ENCODE data around the gene VGLL4. TPM values are rescaled to one million over a fixed set of nuclear protein-coding genes. Genes with fewer than 3 reads are reported as not detected.
A peak's percentile ranks its signal among the peaks of the same experiment; 100 is the strongest.

VGLL4 gene
- total RNA-seq, 1 experiment from 2014 or later: 42.1 TPM

DNA sequence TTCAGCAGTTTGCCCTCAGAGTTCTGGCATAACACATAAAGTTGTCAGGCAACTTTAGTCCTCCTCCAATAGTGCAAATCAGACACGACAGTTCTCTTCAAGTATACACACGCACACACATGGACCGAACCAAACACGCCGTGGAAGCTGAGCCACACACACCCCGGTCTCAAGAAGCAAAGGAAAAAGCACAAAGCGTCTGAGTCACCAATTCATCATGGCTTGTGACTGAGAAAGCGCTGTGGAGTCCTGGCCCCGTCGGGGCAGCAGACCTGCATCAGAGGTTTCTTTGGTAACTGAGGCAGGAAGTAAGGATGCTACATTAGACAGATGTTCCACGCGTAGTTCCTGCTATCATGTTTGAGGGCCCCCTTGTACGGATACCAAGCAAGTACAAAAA is 85.7 kb downstream of the VGLL4 start:
- no peaks in the 10 kb centered on the region for H3K23me2 ChIP-seq (ENCODE audit: insufficient read length, low read depth, low read length, poor library complexity, severe bottlenecking)
- H2BK20ac ChIP-seq (ENCODE audit: low read depth, low read length, poor library complexity, severe bottlenecking): no peak overlapping the region
- no peak overlapping the region for H3K18ac ChIP-seq (ENCODE audit: insufficient read length, low read depth, low read length)
- no peak overlapping the region for H3T11ph ChIP-seq (ENCODE audit: low read length)
- peaks cover 2 to 43% (median 23%) of the 10 kb centered on the region in 3 experiments; a peak in 6 of 7 replicates for H3K36me3 Mint-ChIP-seq (ENCODE audit: insufficient read depth in 1 of 3, low read depth in 3 of 3)
- no peak overlapping the region for H2AK5ac ChIP-seq (ENCODE audit: insufficient read length, low read length)
- no peaks in the 10 kb centered on the region for H3K9me3 ChIP-seq (ENCODE audit: control insufficient read depth, low read depth, low read length)
- no CpG with 5 or more reads among the region's 13 CpGs for WGBS (ENCODE audit: extremely low coverage, insufficient read length, low lambda C conversion rate)
- no peaks in the 10 kb centered on the region for H3K79me2 ChIP-seq (ENCODE audit: insufficient read depth, low read length)
- H3K27ac Mint-ChIP-seq: peak overlapping the region in 2 of 3 experiments; percentile 35 to 42; a peak in 6 of 7 replicates
- H3K56ac ChIP-seq (ENCODE audit: insufficient read length, low read depth, low read length): no peak overlapping the region
- no peak for DNase-seq
- no peak overlapping the region for H2AFZ ChIP-seq (ENCODE audit: low read length)
- H3K23ac ChIP-seq (ENCODE audit: insufficient read length, low read depth, low read length): no peak overlapping the region
- TF ChIP-seq CTCF (conservative IDR thresholded peaks at IDR 0.05): no peak
- no peak overlapping the region for H2BK120ac ChIP-seq (ENCODE audit: low read depth, low read length, poor library complexity, severe bottlenecking)
- no peak overlapping the region for H4K8ac ChIP-seq (replicated peaks; ENCODE audit: insufficient read length, low read depth, low read length)
- H3K27ac ChIP-seq (ENCODE audit: insufficient read length, low read depth, low read length): no peak overlapping the region
- no peak overlapping the region for H2BK5ac ChIP-seq (ENCODE audit: insufficient read length, low read length)
- no peaks in the 10 kb centered on the region for H3K27me3 ChIP-seq (ENCODE audit: insufficient read depth, low read length)
- no peaks in the 10 kb centered on the region for H4K20me1 ChIP-seq (ENCODE audit: control insufficient read depth, insufficient read depth, insufficient read length)
- H3K9me3 Mint-ChIP-seq: no peaks in the 10 kb centered on the region
- no peak overlapping the region for H3K9ac ChIP-seq (ENCODE audit: extremely low read depth, insufficient read length, low read length)
- H2BK15ac ChIP-seq (ENCODE audit: low read depth, low read length): no peak overlapping the region
- H4K91ac ChIP-seq (ENCODE audit: insufficient read length, low read depth, low read length): no peak overlapping the region
- no peaks in the 10 kb centered on the region for H3K4me1 ChIP-seq (ENCODE audit: insufficient read depth, low read length)
- H3K27me3 Mint-ChIP-seq (ENCODE audit: low read depth): no peaks in the 10 kb centered on the region; the same call in 1 of the 2 replicates
- H3K4ac ChIP-seq (ENCODE audit: low read depth, low read length): no peak overlapping the region
- peaks cover 3% of the 10 kb centered on the region for H3K79me1 ChIP-seq (ENCODE audit: insufficient read depth, low read depth, low read length, poor library complexity, severe bottlenecking)
- H3K4me1 Mint-ChIP-seq: peaks cover 8 to 11% of the 10 kb centered on the region in 2 experiments
- H3K4me2 ChIP-seq (ENCODE audit: insufficient read depth, insufficient read length, low read length): no peak overlapping the region
- H3K4me3 Mint-ChIP-seq: no peak overlapping the region
- H4K5ac ChIP-seq (ENCODE audit: insufficient read length, low read depth, low read length): no peak overlapping the region
- H2BK12ac ChIP-seq (ENCODE audit: insufficient read length, low read depth, low read length): no peak overlapping the region
- H3K14ac ChIP-seq (ENCODE audit: insufficient read depth, low read length): no peak overlapping the region

Data from H9 (cell line).